ENCODE data around the gene YBX3.

Gene YBX3

GRCh38 chr12:10721651-10722501, 1.2 kb downstream of the YBX3 start:
- peak; percentile 24 for DNase-seq (ENCODE audit: low read depth)

GRCh38 chr12:10720974-10721650, 2.0 kb downstream of the YBX3 start:
- DNase-seq (ENCODE audit: low read depth) = no peak

- DNase-seq (ENCODE audit: low read depth) = no peak
Observed at GRCh38 chr12:10719482-10719881, 3.6 kb downstream of the YBX3 start.

- DNase-seq (ENCODE audit: low read depth) = no peak
Observed at GRCh38 chr12:10718279-10718821, 4.8 kb downstream of the YBX3 start.

- DNase-seq (ENCODE audit: low read depth) = no peak
Observed at GRCh38 chr12:10717410-10717809, 5.7 kb downstream of the YBX3 start.

GRCh38 chr12:10716704-10717315, 6.3 kb downstream of the YBX3 start:
- DNase-seq (ENCODE audit: low read depth) = no peak

- no peak for DNase-seq (ENCODE audit: low read depth)
Observed at GRCh38 chr12:10716277-10716676, 6.8 kb downstream of the YBX3 start.

GRCh38 chr12:10715491-10715890, 7.6 kb downstream of the YBX3 start:
- DNase-seq (ENCODE audit: low read depth) = no peak

- DNase-seq (ENCODE audit: low read depth) = no peak
Observed at GRCh38 chr12:10709808-10710207, 13.3 kb downstream of the YBX3 start.

GRCh38 chr12:10708862-10709261, 14.3 kb downstream of the YBX3 start:
- DNase-seq (ENCODE audit: low read depth) = no peak

GRCh38 chr12:10705655-10706054, 17.5 kb downstream of the YBX3 start:
- DNase-seq (ENCODE audit: low read depth) = no peak

- no peak for DNase-seq (ENCODE audit: low read depth)
Observed at GRCh38 chr12:10701843-10702242, 21.3 kb downstream of the YBX3 start.

- DNase-seq (ENCODE audit: low read depth) = no peak
Observed at GRCh38 chr12:10701131-10701681, 21.9 kb downstream of the YBX3 start.

- DNase-seq (ENCODE audit: low read depth) = no peak
Observed at GRCh38 chr12:10700581-10700980, 22.5 kb downstream of the YBX3 start.

GRCh38 chr12:10697862-10698261, 25.3 kb downstream of the YBX3 start:
- DNase-seq (ENCODE audit: low read depth) = no peak

GRCh38 chr12:10697156-10697555, 26.0 kb downstream of the YBX3 start:
- DNase-seq (ENCODE audit: low read depth) = no peak

- no peak for DNase-seq (ENCODE audit: low read depth)
Observed at GRCh38 chr12:10690906-10691305, 32.2 kb downstream of the YBX3 start.

GRCh38 chr12:10689146-10689545, 34.0 kb downstream of the YBX3 start:
- DNase-seq (ENCODE audit: low read depth) = no peak

GRCh38 chr12:10688042-10688441, 35.1 kb downstream of the YBX3 start:
- DNase-seq (ENCODE audit: low read depth) = no peak

GRCh38 chr12:10673659-10674384, 49.3 kb downstream of the YBX3 start, which contains the start of gene STYK1:
Gene STYK1, minus strand, starts transcription at chr12:10674052. Its CDS starts 39,434 bp downstream, at chr12:10634618.
- peak; percentile 61 for DNase-seq (ENCODE audit: low read depth)

- DNase-seq (ENCODE audit: low read depth) = no peak
Observed at GRCh38 chr12:10672231-10672868, 50.8 kb downstream of the YBX3 start.

All from activated T-cell treated with anti-CD3 and anti-CD28 coated beads for 1 hour (primary cell).